GM21390 (cell line): Measurements from ENCODE around the gene HOXA7.

ENCODE experiments used
- ATAC-seq: cut with Tn5 transposase; IDR thresholded peaks from one replicate; pipeline ENCODE4 v1.9.1; 2021; ENCODE audit not compliant: unreplicated experiment

The HOXA7 gene

GRCh38 chr7:27182285-27182841, 25.9 kb upstream of the HOXA7 start:
- no peak for ATAC-seq

DNA sequence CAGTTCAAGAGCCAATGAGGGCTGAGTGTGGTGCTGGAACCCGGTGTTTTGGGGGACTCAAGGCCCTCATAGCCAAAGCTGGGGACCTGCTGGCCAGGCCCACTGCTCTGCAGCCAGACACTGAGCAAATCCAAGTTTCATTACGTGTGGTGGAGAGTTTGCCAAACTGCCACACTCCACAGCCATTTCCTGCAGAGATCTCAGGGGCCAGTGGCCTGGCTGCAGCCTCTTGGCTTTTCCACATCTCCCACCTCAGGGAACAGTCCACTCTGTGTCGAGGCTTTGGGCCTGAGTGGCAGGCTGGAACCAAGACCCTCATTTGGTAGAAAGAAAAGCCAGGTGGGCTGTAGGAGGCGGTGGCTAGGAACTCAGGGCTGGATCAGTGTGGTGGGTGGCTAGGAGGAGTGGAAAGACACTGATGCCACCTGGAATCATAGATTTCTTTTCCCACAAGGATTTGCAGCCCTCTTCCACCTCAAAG, 25.4 kb upstream of the HOXA7 start:
- ATAC-seq: no peak

- no peak for ATAC-seq
Measured at GRCh38 chr7:27180431-27181420, 24.3 kb upstream of the HOXA7 start.

DNA sequence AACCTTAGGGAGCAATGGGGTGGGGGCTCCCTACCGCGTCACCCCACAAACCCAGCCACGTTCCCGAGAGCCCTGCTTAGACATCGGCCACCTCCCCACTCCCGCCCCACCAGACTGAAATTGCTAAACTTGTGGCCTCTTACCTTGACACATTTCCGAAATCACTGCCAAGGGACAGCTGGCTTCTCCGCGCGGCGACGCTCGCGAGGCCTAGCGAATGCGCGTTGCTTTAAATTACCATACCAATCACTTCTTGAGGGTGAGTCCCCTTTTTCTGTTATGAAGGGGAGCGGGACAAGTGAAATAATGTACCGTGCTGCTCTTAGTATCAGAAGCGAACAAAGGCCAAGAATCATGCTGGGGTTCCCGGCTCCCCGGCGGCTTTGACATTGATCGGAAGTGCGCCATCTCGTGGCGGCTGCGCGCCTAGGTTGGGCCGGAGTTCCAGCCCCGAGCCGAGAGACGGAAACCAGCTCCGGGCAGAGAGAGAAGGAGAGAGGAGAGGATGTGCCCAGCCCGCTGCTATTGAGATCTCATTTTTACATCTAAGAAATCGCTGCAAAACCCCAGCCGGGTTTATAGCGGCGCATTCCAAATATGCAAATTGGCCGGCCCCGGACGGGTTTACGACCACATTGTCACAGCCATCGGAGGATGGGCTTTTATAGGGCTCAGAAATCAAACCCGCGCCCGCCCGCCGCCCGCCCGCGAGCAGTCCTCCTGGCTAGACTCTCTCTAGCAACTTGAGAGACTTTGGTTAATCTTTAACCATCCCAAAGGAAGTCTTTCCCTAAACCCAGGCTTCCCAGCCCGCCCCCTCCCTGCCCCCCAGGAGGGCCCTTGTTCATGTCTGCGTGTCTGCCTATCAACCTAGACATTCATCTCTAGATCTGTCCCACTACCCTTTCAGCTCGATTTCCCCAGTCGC, 23.3 kb upstream of the HOXA7 start:
- no peak for ATAC-seq

GRCh38 chr7:27179030-27179429, 22.6 kb upstream of the HOXA7 start:
- no peak for ATAC-seq

- ATAC-seq: no peak
Measured at GRCh38 chr7:27178366-27178765, 21.9 kb upstream of the HOXA7 start.

GRCh38 chr7:27177795-27178320, 21.4 kb upstream of the HOXA7 start:
- ATAC-seq: no peak

DNA sequence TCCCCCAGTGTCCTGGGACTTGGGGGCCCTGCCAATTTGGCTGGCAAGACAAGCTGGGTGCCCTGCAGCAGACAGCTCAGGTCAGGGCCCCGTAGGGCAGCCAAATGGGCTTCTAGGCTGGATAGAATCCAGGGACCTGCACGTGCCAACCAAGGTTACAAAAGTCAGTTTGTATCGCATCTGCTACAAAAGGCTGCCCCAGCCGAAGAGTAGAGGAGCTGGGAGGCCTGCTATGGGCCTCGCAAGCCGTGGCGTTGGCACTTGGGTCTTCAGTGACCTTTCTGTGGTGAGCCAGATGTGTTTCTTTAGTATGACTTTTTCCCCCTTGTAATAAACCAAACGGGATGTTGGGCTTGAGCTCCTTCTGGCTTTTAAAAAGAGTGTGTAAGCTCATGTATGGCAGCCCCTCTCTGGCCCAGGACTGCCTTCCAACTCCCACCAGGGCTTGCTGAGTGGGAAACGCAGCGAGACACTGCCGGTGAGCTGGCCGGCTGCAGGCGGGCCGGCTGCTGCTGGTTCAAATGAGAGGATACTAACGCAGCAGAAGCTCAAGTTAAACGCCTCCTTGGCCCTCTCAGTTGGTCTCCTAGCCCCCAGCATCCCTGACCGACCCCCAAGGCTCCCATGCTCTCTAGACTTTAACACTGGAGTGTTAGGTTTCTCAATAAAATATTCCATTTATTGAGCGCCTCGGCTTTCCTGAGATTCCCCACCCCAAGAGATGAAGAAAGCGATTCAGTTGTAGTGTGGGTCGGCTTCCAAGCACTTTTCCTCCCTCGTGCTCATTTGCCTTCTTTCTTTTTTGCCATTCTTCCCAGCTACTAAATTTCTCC, 20.7 kb upstream of the HOXA7 start:
- no peak for ATAC-seq

DNA sequence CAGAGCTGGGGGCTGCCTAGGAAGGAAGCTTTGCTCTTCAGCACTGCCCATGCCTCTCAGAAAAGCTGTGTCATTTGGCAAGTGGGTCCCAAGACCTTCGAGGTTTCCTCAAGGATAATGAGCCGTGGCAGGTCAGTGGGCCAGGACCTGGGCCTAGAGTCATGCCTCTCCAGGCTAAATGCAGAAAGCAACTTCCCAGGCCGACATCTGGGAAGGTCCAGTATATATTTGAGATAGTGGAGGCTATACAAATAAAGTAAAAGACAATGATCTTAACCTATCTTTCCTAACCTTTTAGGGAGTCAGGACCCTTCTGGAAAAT, 20.0 kb upstream of the HOXA7 start:
- no peak for ATAC-seq

- no peak for ATAC-seq
Measured at GRCh38 chr7:27175626-27176523, 19.4 kb upstream of the HOXA7 start.

DNA sequence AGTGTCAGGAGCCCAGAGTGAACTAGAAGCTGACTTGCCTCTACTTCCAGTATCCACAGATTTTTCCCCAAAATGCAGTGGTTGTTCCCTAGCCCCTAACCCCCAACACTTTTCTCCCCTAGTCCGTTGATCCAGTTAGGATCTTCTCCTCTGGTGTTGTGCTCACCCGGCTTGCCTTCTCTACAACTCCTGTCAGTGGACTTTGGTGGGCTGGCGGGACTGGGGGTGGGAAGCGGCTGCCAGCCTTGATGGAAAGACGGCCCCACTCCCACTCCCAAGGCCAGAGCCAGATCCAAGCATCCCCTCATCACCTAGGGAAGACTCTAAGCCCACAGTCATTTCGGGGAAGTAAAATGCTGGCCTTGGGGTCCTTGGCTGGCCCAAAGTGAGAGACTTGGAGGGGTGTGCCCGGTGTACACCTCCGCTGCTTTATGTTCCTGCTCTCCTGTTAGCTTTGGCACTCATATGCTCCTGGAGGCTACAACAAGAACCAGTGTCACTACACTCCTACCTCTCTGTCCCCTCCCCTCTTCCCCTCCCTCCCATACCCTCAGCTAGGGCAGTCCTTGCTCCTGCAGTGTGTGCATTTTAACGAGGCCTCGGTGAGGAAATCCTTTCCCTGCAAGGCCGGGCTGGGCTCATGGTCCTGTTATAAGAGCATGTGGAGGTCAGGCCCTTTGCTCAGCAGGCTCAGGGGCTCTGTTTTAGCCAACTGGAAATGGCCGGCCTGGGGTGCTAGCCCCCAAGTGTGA, 18.6 kb upstream of the HOXA7 start:
- ATAC-seq: no peak

- ATAC-seq: no peak
Measured at GRCh38 chr7:27173956-27174873, 17.7 kb upstream of the HOXA7 start, which contains the start of gene HOXA10. HOXA10 (minus strand) TSS chr7:27174320; CDS start chr7:27174306, 14 bp downstream.

DNA sequence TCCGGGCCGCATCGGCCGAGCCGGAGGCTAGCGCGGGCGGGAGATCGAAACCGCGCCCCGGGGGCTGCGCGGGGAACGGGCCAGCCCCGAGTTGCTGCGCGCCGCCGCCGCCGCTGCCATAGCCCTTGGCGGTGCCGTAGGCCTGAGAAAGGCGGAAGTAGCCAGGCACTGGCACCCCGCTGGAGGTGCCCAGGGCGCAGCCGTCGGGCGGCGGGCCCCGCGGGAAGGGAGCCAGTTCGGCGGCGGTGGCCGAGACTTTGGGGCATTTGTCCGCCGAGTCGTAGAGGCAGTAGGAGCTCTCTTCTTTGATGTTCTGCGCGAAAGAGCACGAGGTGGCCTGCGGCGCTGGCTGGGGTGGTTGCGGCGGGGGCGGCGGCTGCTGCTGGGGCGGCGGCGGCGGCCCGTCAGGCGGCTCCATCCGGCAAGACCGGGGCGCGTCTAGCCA, 17.1 kb upstream of the HOXA7 start:
- no peak for ATAC-seq

GRCh38 chr7:27172823-27173510, 16.5 kb upstream of the HOXA7 start:
- no peak for ATAC-seq

DNA sequence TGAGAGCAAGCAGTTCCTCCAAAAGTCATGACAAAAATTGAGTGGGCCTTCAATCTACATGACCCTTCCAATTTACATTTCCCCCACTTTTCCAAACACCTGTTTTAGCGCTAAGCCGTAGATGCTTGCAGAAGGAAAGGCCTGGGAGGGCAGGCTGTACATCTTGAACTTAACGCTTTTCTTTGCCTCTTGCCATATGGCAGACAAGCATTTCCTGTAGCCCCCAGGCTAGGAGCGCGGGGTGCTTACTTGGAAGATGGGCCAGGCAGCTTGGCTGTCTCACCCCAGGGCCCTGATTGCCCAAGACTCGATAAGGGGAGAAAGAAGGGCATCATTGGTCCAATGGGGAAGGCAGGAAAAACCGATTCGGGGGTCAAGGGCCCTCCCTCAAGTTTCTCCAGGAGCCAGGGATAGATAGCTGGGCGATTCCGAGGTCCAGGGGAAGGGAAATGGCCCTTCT, 15.9 kb upstream of the HOXA7 start:
- ATAC-seq: no peak

DNA sequence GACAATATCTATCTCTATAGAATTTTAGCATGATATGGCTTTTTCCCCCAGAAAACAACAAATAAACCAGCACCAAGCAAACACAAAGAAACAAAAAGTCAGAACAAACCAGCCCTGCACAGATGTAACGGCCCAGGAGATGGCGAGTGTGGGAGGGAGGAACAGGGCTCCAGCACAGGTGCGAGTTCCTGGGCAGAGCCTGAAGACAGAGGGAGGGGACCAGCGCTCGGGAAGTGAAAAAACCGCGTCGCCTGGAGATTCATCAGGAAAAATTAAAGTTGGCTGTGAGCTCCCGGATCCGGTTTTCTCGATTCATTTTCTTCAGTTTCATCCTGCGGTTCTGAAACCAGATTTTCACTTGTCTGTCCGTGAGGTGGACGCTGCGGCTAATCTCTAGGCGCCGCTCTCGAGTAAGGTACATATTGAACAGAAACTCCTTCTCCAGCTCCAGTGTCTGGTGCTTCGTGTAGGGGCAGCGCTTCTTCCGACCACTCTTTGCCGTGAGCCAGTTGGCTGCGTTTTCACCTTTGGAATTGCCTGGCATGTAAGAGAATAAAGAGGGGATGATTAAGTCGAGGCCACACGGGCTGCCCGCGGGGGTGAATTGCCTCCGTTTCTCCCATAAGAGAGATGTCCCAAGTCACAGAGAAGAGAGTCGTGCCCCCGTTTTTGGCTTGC, 15.3 kb upstream of the HOXA7 start:
- ATAC-seq: no peak
